GM21529 (cell line): ENCODE measurements around the gene CMSS1.

ENCODE experiments used
- ATAC-seq: cut with Tn5 transposase; IDR thresholded peaks from one replicate; pipeline ENCODE4 v1.9.1; 2021; ENCODE audit not compliant: unreplicated experiment

CMSS1 gene

GRCh38 chr3:100097919-100098783 lies 280.5 kb downstream of the CMSS1 start:
- no peak for ATAC-seq

- no peak for ATAC-seq
Observed at GRCh38 chr3:100098784-100099070, 281.1 kb downstream of the CMSS1 start.

- ATAC-seq, result no peak
Observed at GRCh38 chr3:100099621-100100020, 282.0 kb downstream of the CMSS1 start.

- no peak for ATAC-seq
Observed at GRCh38 chr3:100100425-100100824, 282.8 kb downstream of the CMSS1 start.

GRCh38 chr3:100102757-100103156 lies 285.1 kb downstream of the CMSS1 start:
- ATAC-seq, result no peak

GRCh38 chr3:100103558-100104441 lies 286.1 kb downstream of the CMSS1 start:
- ATAC-seq, result peak; percentile 85

DNA sequence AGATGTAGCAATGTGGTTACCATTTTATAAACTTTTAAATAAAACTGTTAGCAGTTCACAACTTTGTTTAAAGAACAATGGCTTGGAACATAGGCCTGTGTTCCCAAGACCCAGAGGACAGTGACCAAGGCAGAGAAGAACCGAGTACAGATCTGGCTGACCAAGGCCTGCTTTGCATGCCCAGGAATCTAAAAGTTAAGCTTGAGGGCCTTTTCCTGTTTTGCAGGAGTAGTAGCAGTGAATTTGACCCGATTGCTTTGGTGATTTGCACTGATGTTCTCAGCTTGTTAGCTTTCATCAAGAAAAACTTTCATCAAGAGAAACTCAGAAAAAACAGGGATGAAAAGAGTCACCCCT lies 286.8 kb downstream of the CMSS1 start:
- peak; percentile 36 for ATAC-seq

DNA sequence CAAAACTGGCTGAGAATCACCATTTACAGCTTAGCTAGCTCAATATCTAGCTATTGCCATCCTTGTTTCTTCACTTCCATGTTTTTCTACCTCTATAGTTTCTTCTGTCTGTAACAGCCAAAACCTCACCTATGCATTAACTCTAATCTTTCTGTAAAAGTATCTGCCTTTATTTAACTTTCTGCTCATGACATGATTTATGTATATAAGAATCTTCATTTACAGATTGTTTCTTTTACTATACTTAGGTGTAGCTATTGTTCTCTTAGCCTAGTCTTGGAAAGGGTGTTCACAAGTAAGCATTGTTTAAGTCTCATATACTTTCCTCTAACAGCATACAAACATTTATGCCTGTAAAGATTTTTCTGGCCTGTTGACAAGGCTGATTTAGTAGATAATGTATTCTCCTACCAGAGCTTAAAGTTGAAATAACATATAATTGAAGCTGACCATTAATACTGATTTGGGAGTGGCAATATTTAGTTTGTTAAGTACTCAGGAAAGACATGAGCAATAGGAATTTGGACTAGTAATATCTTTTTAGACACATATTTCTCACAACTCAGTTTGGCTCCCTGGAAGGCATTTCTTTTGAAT lies 287.3 kb downstream of the CMSS1 start:
- ATAC-seq, result no peak

- ATAC-seq, result peak; percentile 44
Observed at GRCh38 chr3:100105501-100105900, 287.8 kb downstream of the CMSS1 start.

GRCh38 chr3:100106094-100106493 lies 288.4 kb downstream of the CMSS1 start:
- ATAC-seq, result no peak

GRCh38 chr3:100106531-100107141 lies 289.0 kb downstream of the CMSS1 start:
- ATAC-seq, result no peak

GRCh38 chr3:100107221-100107814 lies 289.7 kb downstream of the CMSS1 start:
- no peak for ATAC-seq

DNA sequence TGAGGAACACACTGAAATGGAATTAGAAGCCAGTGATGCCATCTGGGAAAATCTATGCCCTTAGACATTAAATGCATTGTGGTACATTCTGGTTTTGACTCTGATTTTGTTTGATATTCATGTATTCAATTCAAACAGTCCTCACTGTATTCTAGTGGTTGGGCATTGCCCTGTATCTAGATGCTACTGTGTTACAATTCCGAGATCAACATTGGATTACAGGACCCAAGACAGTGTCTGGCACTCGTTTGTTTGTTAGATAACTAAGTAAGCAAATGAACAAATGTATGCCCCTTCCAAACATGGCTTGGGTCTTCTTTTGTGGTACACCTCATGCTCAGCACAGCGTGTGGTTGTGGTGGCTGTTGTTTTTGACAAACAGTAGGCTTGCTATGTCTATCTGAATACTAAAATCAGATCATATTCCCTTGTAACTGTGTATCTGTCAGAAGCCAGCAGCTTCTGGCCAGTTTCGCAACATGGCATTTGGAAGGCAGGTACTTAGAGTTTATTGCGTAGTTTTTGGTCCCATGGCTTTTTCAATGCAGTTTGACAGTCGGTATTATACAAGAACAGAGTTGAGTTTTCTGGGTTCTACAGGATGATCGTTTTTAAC lies 290.9 kb downstream of the CMSS1 start:
- ATAC-seq, result no peak

DNA sequence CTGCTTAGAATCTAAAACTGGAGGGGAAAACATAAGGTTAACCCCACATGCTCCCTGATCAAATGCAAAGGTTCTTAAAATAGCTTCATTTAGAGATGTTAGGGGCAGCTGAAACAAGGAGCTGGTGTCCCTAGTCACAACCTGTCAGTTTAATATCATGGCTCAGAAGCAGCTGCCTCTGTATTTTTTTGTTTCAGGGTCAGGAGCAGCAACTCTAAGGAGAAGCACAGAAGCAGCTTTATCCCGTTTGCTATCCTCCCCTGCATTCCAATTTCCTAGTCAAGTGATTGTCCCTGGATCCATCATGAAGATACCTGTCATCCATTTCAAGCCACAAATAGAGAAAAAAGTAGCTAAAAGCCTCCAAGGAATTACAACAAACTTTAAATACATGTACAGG lies 292.5 kb downstream of the CMSS1 start:
- ATAC-seq, result no peak

DNA sequence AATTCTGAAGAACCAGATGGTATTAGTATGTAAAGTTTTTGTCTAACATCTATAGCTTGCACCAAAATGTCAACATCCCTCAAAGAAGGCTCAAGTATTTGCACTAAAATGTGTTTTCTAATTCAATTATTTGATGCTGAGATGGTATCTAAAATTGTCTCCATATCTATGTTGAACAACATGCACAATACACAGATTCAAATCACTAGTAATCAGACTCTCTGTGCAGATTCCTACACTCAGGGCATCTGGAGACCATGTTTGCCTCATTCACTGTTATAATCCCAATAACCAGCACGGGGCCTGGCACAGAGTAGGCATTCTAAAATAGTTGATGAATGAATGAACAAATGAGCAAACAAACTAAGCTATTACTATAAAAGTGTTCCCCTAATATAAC lies 294.1 kb downstream of the CMSS1 start:
- ATAC-seq, result no peak

GRCh38 chr3:100113723-100114412 lies 296.2 kb downstream of the CMSS1 start:
- no peak for ATAC-seq

- no peak for ATAC-seq
Observed at GRCh38 chr3:100114413-100115030, 296.9 kb downstream of the CMSS1 start, which contains the start of gene FILIP1L. FILIP1L (minus strand) TSS chr3:100114501.

- no peak for ATAC-seq
Observed at GRCh38 chr3:100117093-100117492, 299.4 kb downstream of the CMSS1 start.

GRCh38 chr3:100120012-100120411 lies 302.4 kb downstream of the CMSS1 start:
- no peak for ATAC-seq
